Loucy (cell line): ENCODE data around the gene CTSW.
A peak's percentile ranks its signal among the peaks of the same experiment; 100 is the strongest.

Source experiments
- H2AFZ ChIP-seq: fragments of 200-600 bp; sonication (generic); 2 replicates; pipeline ENCODE4 v1.6.0; 2016; ENCODE audit warnings: antibody characterized with exemption, mild to moderate bottlenecking, low read length, moderate library complexity
- H3F3A ChIP-seq: fragments of 200-600 bp; 2 replicates; pipeline ENCODE4 v1.6.0; 2016; ENCODE audit warnings: antibody characterized with exemption, low read depth, mild to moderate bottlenecking
- H3K27me3 ChIP-seq: fragments of 200-600 bp; sonication (generic); 2 replicates; pipeline ENCODE4 v1.6.1; 2014; ENCODE audit warnings: low read length, mild to moderate bottlenecking; ENCODE audit not compliant: insufficient read depth, poor library complexity, severe bottlenecking
- H3K36me3 ChIP-seq: fragments of 200-600 bp; sonication (generic); 2 replicates; pipeline ENCODE4 v1.6.1; 2016; ENCODE audit warnings: low read length; ENCODE audit not compliant: insufficient read depth
- H3K4me1 ChIP-seq: fragments of 200-600 bp; sonication (generic); 2 replicates; pipeline ENCODE4 v1.5.1; 2014; ENCODE audit warnings: low read length, mild to moderate bottlenecking; ENCODE audit not compliant: insufficient read depth, poor library complexity, severe bottlenecking
- H3K4me2 ChIP-seq: fragments of 200-600 bp; sonication (generic); 2 replicates; pipeline ENCODE4 v1.6.0; 2014; ENCODE audit warnings: antibody characterized with exemption, low read length, low read depth, mild to moderate bottlenecking; ENCODE audit not compliant: poor library complexity, severe bottlenecking
- H3K4me3 ChIP-seq: fragments of 200-600 bp; sonication (generic); 2 replicates; pipeline ENCODE4 v1.5.1; 2014; ENCODE audit warnings: low read length, mild to moderate bottlenecking, mixed read lengths; ENCODE audit not compliant: poor library complexity, severe bottlenecking
- H3K79me2 ChIP-seq: fragments of 200-600 bp; sonication (generic); 2 replicates; pipeline ENCODE4 v1.6.1; 2014; ENCODE audit warnings: low read length; ENCODE audit not compliant: insufficient read depth
- H3K9ac ChIP-seq: fragments of 200-600 bp; sonication (generic); 2 replicates; pipeline ENCODE4 v1.6.0; 2014; ENCODE audit warnings: mild to moderate bottlenecking, low read depth, low read length, moderate library complexity; ENCODE audit not compliant: poor library complexity, severe bottlenecking
- H3K9me2 ChIP-seq: fragments of 200-600 bp; sonication (generic); replicated peaks from 2 replicates; pipeline ENCODE4 v1.6.1; 2016; ENCODE audit warnings: low read depth, low read length, mixed read lengths
- H3K9me3 ChIP-seq: fragments of 200-600 bp; sonication (generic); 2 replicates; pipeline ENCODE4 v1.6.1; 2014; ENCODE audit warnings: mild to moderate bottlenecking, antibody characterized with exemption, low read length, low read depth; ENCODE audit not compliant: insufficient read depth
- H4K20me1 ChIP-seq: fragments of 200-600 bp; sonication (generic); 2 replicates; pipeline ENCODE4 v1.6.0; 2014; ENCODE audit warnings: antibody characterized with exemption, low read length, mild to moderate bottlenecking; ENCODE audit not compliant: insufficient read depth, poor library complexity, severe bottlenecking
- CTCF ChIP-seq: fragments of 200-600 bp; sonication (generic); conservative IDR thresholded peaks from 2 replicates; pipeline ENCODE4 v1.5.1; 2014; ENCODE audit warnings: mild to moderate bottlenecking, antibody characterized with exemption, low read length
- EZH2phosphoT487 ChIP-seq: fragments of 200-600 bp; IDR thresholded peaks from 2 replicates; pipeline ENCODE4 v1.6.1; 2018; ENCODE audit warnings: antibody characterized with exemption, mild to moderate bottlenecking, moderate library complexity, borderline replicate concordance

The CTSW gene

GRCh38 chr11:65849771-65850216 lies 29.8 kb upstream of the CTSW start:
- H3K4me1 ChIP-seq, result peaks cover 6% of the 10 kb centered on the region
- no peak overlapping the region for H3K4me2 ChIP-seq
- no peak overlapping the region for H3K9ac ChIP-seq
- H2AFZ ChIP-seq, result no peak overlapping the region
- no peak overlapping the region for H3K4me3 ChIP-seq
- no peak for TF ChIP-seq EZH2phosphoT487
- no peak for TF ChIP-seq CTCF
- no peaks in the 10 kb centered on the region for H3K27me3 ChIP-seq
- H3K9me2 ChIP-seq, result no peaks in the 10 kb centered on the region
- peaks cover 5% of the 10 kb centered on the region; the same call in 1 of the 2 replicates for H3K9me3 ChIP-seq
- H3F3A ChIP-seq, result no peaks in the 10 kb centered on the region
- peaks cover 38% of the 10 kb centered on the region for H4K20me1 ChIP-seq
- H3K36me3 ChIP-seq, result peaks cover 42% of the 10 kb centered on the region; the same call in 1 of the 2 replicates
- H3K79me2 ChIP-seq, result peaks cover 35% of the 10 kb centered on the region

GRCh38 chr11:65850217-65851082 lies 29.2 kb upstream of the CTSW start:
- Histone ChIP-seq H3K4me1 (peaks cover 10% of the 10 kb centered on the region), H3K9me3 (peaks cover 5% of the 10 kb centered on the region; the same call in 1 of the 2 replicates), H3K36me3 (peaks cover 49% of the 10 kb centered on the region; the same call in 1 of the 2 replicates), H3K4me2 (no peak overlapping the region), H4K20me1 (peaks cover 45% of the 10 kb centered on the region), H3K27me3 (no peaks in the 10 kb centered on the region), H3K9ac (no peak overlapping the region), H3K79me2 (peaks cover 41% of the 10 kb centered on the region), H3F3A (no peaks in the 10 kb centered on the region), H3K9me2 (no peaks in the 10 kb centered on the region), H2AFZ (no peak overlapping the region), H3K4me3 (no peak overlapping the region)
- TF ChIP-seq EZH2phosphoT487 (no peak), CTCF (no peak)

GRCh38 chr11:65851083-65851579 lies 28.5 kb upstream of the CTSW start:
- TF ChIP-seq EZH2phosphoT487, result no peak
- TF ChIP-seq CTCF, result peak; percentile 64
- H3K79me2 ChIP-seq, result peaks cover 48% of the 10 kb centered on the region
- H3K36me3 ChIP-seq, result peaks cover 56% of the 10 kb centered on the region; the same call in 1 of the 2 replicates
- H2AFZ ChIP-seq, result no peak overlapping the region
- peaks cover 16% of the 10 kb centered on the region for H3K4me1 ChIP-seq
- H3K27me3 ChIP-seq, result no peaks in the 10 kb centered on the region
- no peak overlapping the region for H3K4me2 ChIP-seq
- H3K9ac ChIP-seq, result no peak overlapping the region
- H3K9me2 ChIP-seq, result no peaks in the 10 kb centered on the region
- no peaks in the 10 kb centered on the region for H3F3A ChIP-seq
- H4K20me1 ChIP-seq, result peaks cover 52% of the 10 kb centered on the region
- no peak overlapping the region for H3K4me3 ChIP-seq
- H3K9me3 ChIP-seq, result peaks cover 5% of the 10 kb centered on the region; the same call in 1 of the 2 replicates
